Measurements from ENCODE around the gene PPT1.

PPT1 gene

DNA sequence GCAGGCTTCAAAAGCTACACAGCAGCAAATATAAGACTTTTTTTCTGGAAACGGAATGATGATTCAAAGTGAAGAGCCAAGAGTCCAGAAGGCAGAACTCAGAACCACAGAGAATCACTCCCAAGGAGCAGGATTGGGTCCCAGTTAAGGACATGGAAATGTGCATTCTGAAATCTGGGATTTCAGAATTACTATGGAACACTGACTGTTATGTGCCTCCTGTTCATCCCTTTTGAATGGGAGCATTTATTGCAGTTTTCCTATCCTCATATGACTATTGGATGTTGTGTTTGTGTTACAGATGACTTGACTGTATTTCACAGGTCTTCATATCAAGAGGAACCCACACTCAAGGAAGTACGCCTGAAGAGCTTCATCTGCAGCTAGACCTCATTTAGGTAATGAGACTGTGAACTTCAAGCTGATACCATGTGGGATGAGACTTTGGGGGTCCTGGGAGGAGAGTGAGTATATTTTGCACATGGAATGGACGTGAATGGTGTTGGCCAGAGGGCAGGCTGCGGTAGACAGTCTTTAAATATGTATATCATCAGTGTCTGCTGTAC is 73.6 kb downstream of the PPT1 start:
- DNase-seq, result no peak
